OCI-M2 (cell line): ENCODE data around the gene KPNA4.
A peak's percentile ranks its signal among the peaks of the same experiment; 100 is the strongest.
"Not testable (repeated sequence)": the region's sequence is repeated elsewhere in the genome, so short reads cannot be mapped to it uniquely, and the experiment has no call there.

Experiments used
- DNase-seq: peaks from one replicate; lab custom pipeline; 2025; ENCODE audit not compliant: unreplicated experiment; lab: John Stamatoyannopoulos, UW

The KPNA4 gene

DNA sequence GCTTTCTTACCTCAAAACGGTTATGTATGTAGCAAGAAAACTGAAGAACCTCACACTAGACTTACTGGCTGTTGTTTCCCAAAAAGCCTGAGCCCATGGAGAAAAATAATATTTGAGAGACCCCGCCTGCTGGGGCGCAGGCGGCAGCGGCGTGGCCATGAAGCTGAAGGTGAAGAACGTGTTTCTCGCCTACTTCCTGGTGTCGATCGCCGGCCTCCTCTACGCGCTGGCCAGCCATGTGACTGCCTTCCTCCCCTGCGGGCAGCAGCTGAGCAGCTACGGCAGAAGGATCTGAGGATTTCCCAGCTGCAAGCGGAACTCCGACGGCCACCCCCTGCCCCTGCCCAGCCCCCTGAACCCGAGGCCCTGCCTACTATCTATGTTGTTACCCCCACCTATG, 113.1 kb downstream of the KPNA4 start:
- DNase-seq = not testable (repeated sequence)

DNA sequence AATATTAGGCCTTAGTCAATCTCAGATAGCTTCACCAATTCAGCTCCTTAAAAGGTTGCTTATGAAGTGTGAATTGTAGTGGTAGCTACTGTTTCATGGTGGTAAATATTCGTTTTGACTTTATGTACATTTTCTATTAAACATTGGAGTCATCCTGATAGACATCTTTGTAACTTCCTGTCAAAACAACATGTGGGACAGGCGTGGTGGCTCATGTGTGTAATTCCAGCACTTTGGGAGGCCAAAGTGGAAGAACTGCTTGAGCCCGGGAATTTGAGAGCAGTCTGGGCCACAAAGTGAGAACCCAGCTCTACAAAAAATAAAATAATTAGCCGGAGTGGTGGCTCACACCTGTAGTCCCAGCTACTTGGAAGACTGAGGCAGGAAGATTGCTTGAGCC, 113.8 kb downstream of the KPNA4 start:
- no peak for DNase-seq

GRCh38 chr3:160450846-160451245, 114.5 kb downstream of the KPNA4 start:
- DNase-seq = no peak

- DNase-seq = peak; percentile 63
Measured at GRCh38 chr3:160449636-160450598, 115.5 kb downstream of the KPNA4 start, which contains the start of gene TRIM59. Gene TRIM59, minus strand, starts transcription at chr3:160449786. Its CDS starts 10,603 bp downstream, at chr3:160439183.

- no peak for DNase-seq
Measured at GRCh38 chr3:160448845-160449635, 116.3 kb downstream of the KPNA4 start.

GRCh38 chr3:160447544-160447943, 117.8 kb downstream of the KPNA4 start:
- DNase-seq = no peak

DNA sequence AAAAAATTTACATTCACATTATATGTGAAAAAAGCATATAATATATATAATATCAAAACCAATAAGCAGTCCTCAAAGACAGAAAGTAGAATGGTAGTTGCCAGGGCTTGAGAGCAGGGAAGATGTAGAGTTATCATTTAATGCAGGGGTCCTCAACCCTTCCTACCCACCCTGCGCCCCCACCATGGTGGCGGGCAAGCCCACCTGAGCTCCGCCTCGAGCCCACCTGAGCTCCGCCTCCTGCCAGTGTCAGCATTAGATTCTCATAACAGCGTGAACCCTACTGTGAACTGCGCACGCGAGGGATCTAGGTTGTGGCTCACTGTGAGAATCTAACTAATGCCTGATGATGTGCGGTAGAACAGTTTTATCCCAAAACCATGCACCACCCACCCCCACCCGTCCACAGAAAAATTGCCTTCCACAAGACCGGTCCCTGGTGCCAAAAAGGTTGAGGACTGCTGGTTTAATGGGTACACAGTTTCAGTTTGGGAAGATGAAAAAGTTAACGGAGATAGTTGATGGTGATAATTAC, 118.8 kb downstream of the KPNA4 start:
- DNase-seq = no peak

GRCh38 chr3:160445854-160446253, 119.5 kb downstream of the KPNA4 start:
- no peak for DNase-seq
